B cell (primary cell): ENCODE results near the gene TSC2. TPM values are rescaled to one million over a fixed set of nuclear protein-coding genes. Genes with fewer than 3 reads are reported as not detected.

Experiments
- ATAC-seq: fragments of 200-7000 bp; cut with Tn5 transposase; one replicate; pipeline ENCODE4 v1.10.0; 2021; ENCODE audit warnings: low read depth, mild to moderate bottlenecking, moderate number of reproducible peaks, moderate library complexity
- CTCF ChIA-PET: fragments of 350-600 bp; sonication (Branson Sonifier 250); formaldehyde crosslinking; loops from one replicate; lab custom pipeline; 2021; ENCODE audit warnings: antibody characterized with exemption, inconsistent platforms; lab: Charles Lee
- POLR2A ChIA-PET: fragments of 350-600 bp; sonication (Branson Sonifier 250); formaldehyde crosslinking; loops from one replicate; lab custom pipeline; 2021; ENCODE audit warnings: antibody characterized with exemption; lab: Charles Lee
- DNase-seq: peaks from one replicate; pipeline ENCODE4 v3.0.0; 2013
- H2AFZ ChIP-seq: 2 replicates; pipeline ENCODE4 v1.6.1; 2012; ENCODE audit warnings: mild to moderate bottlenecking, low read depth, low read length; ENCODE audit not compliant: insufficient read depth, poor library complexity, severe bottlenecking
- H3K27ac ChIP-seq, 2 donors: 1 replicate in 1 of 2; 2 replicates in 1 of 2; pipeline ENCODE4 v1.5.1; 2012 to 2013; ENCODE audit warnings: low read length in 2 of 2, mild to moderate bottlenecking in 2 of 2, moderate library complexity in 1 of 2
- H3K27me3 ChIP-seq, 4 experiments: fragments of 200-600 bp in 1 of 4; sonication (generic) in 1 of 4; replicated peaks in 1 of 4; 1 replicate in 2 of 4; 2 replicates in 2 of 4; pipeline versions ENCODE4 v1.6.1 to v1.7.0; 2013 to 2016; ENCODE audit warnings: low read length in 3 of 4, mild to moderate bottlenecking in 2 of 4, mixed read lengths in 1 of 4, moderate library complexity in 1 of 4; ENCODE audit not compliant: insufficient read depth in 4 of 4, control insufficient read depth in 3 of 4; ENCODE audit errors: control extremely low read depth in 1 of 4
- H3K36me3 ChIP-seq, 2 experiments: replicated peaks in 1 of 2; 1 replicate in 1 of 2; 2 replicates in 1 of 2; pipeline versions ENCODE4 v1.6.1 to v1.7.1; 2013; ENCODE audit warnings: low read length in 1 of 2; ENCODE audit not compliant: insufficient read depth in 2 of 2, control insufficient read depth in 1 of 2; ENCODE audit errors: control extremely low read depth in 1 of 2, extremely low read depth in 1 of 2
- H3K4me1 ChIP-seq, 2 donors: fragments of 200-600 bp in 1 of 2; sonication (generic) in 1 of 2; 1 replicate in 1 of 2; 2 replicates in 1 of 2; pipeline versions ENCODE4 v1.5.1 to v1.6.1; 2013 to 2017; ENCODE audit warnings: low read length in 2 of 2; ENCODE audit not compliant: control insufficient read depth in 2 of 2, insufficient read depth in 2 of 2
- H3K4me2 ChIP-seq: replicated peaks from 2 replicates; pipeline ENCODE3; 2012; ENCODE audit warnings: mild to moderate bottlenecking, low read depth, low read length; ENCODE audit not compliant: poor library complexity, severe bottlenecking
- H3K4me3 ChIP-seq, 5 experiments: fragments of 200-600 bp in 1 of 5; sonication (generic) in 1 of 5; 1 replicate in 3 of 5; 2 replicates in 2 of 5; pipeline versions ENCODE4 v1.5.1 to v1.7.0; 2011 to 2016; ENCODE audit warnings: low read length in 4 of 5, mild to moderate bottlenecking in 4 of 5, low read depth in 2 of 5, control low read depth in 1 of 5, moderate library complexity in 1 of 5; ENCODE audit not compliant: insufficient read depth in 1 of 5; ENCODE audit errors: control extremely low read depth in 1 of 5, extremely low read depth in 1 of 5
- H3K79me2 ChIP-seq: fragments of 200-600 bp; sonication (generic); one replicate; pipeline ENCODE4 v1.6.0; 2016; ENCODE audit warnings: low read length; ENCODE audit not compliant: control insufficient read depth, insufficient read depth
- H3K9ac ChIP-seq: fragments of 200-600 bp; sonication (generic); 2 replicates; pipeline ENCODE4 v1.6.1; 2017; ENCODE audit warnings: mild to moderate bottlenecking, low read length, moderate library complexity
- H3K9me3 ChIP-seq, 3 donors: one replicate each; pipeline versions ENCODE4 v1.6.1 to v1.7.1; 2013; ENCODE audit warnings: low read length in 2 of 3; ENCODE audit not compliant: control insufficient read depth in 2 of 3, insufficient read depth in 1 of 3; ENCODE audit errors: control extremely low read depth in 1 of 3
- H4K20me1 ChIP-seq: 2 replicates; pipeline ENCODE4 v1.6.0; 2012; ENCODE audit warnings: mild to moderate bottlenecking, low read length; ENCODE audit not compliant: insufficient read depth, control insufficient read depth, poor library complexity, severe bottlenecking
- H3K27ac Mint-ChIP-seq: one replicate; pipeline ENCODE4 v1.8.0; 2021; ENCODE audit warnings: mixed read lengths
- H3K27me3 Mint-ChIP-seq: one replicate; pipeline ENCODE4 v1.8.0; 2021; ENCODE audit warnings: mixed read lengths
- H3K4me1 Mint-ChIP-seq: one replicate; pipeline ENCODE4 v1.8.0; 2021; ENCODE audit warnings: mixed read lengths
- H3K4me3 Mint-ChIP-seq: one replicate; pipeline ENCODE4 v1.8.0; 2021; ENCODE audit warnings: mixed read lengths
- H3K9me3 Mint-ChIP-seq: one replicate; pipeline ENCODE4 v1.8.0; 2022; ENCODE audit warnings: mixed read lengths; ENCODE audit not compliant: insufficient read depth
- EZH2 ChIP-seq: IDR thresholded peaks from 2 replicates; pipeline ENCODE4 v1.6.1; 2012; ENCODE audit warnings: borderline replicate concordance, low read depth, mild to moderate bottlenecking, moderate library complexity, low read length; ENCODE audit not compliant: insufficient read depth, poor library complexity, severe bottlenecking
- WGBS: methylation state at CpG from one replicate; pipeline ENCODE4 v1.1.5; 2013; ENCODE audit warnings: missing lambda C conversion rate; ENCODE audit not compliant: insufficient coverage; 5-methylcytosine and 5-hydroxymethylcytosine counted together
- intact Hi-C: fragments of 100-400 bp; cut with micrococcal nuclease; formaldehyde crosslinking; loops from one replicate; pipeline ENCODE4 v1.10.0; 2022
- polyA plus RNA-seq: library from polyadenylated mRNA; depleted of rRNA; stranded (reverse); fragments of >200 nt; gene quantifications from 2 replicates; pipeline ENCODE4 v1.2.3, GENCODE V29; 2012
- total RNA-seq, 2 donors: library from RNA; stranded (reverse); fragments of 120-200 nt in 1 of 2; gene quantifications; 1 replicate in 1 of 2; 2 replicates in 1 of 2; pipeline versions ENCODE4 v1.2.3 to v1.2.4, GENCODE V29; 2013 to 2022
- TF ChIP-seq, protein P1 (sequence below): fragments of 200-600 bp; IDR thresholded peaks from one replicate; pipeline ENCODE4 v1.8.0; 2022; ENCODE audit warnings: antibody characterized with exemption, mild to moderate bottlenecking

TSC2 gene
- total and polyA plus RNA-seq, 2 donors (not counting 1 experiment from before 2014, with no cell fraction given) = 128 to 194 TPM

DNA sequence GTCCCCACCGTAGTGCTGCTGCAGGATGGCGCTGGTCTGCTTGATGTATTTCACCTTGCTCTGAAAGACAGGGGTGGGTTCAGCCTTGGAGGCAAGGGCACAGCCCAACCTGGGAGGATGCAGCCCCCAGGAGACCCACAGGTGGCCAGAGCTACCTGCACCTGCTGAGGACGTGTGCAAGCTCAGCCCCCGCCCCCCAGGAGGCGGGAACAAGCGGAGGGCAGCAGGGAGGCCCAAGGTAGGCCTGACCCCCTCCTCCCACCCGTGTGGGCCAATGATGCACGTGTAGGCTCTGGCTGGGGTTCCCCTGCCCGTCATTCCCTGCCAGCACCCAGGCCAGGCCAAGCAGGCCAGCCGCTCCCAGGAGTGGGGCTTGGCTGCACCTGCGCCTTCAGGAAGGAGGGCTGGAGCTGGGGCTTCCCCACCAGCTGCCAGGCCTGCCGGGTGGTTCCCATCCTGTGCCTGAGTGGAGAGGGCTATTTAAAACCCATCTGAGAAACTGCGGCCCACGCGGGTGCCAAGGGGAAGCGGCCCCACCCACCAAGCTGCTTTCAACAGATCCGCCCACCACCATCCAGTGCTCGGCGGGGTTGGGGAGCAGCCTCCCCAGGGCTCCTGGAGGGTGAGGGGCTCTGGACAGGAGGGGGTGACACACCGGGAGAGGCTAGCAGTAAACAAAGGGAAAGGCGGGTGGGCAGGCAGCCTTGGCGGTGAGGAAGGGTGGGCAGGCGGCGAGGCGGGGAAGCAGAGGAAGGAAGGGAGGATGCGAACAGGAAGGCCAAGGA is 3.9 kb upstream of the TSC2 start:
- H3K79me2 ChIP-seq = peaks cover 25% of the 10 kb centered on the region
- Mint-ChIP-seq H3K4me1 (peaks cover 20% of the 10 kb centered on the region), H3K27ac (no peak overlapping the region), H3K9me3 (no peaks in the 10 kb centered on the region), H3K27me3 (no peaks in the 10 kb centered on the region), H3K4me3 (no peak overlapping the region)
- ATAC-seq (no peak), DNase-seq (no peak)
- ChIA-PET CTCF (interaction anchor here (0.6 kb wide), 1 partner anchor 97 kb away, joined by 3 read pairs; no protein-coding TSS in a partner anchor), POLR2A (no interaction called here)
- H3K4me3 ChIP-seq = no peak overlapping the region
- H4K20me1 ChIP-seq = no peaks in the 10 kb centered on the region
- H3K27me3 ChIP-seq = no peaks in the 10 kb centered on the region
- intact Hi-C loops = no loop called here
- H3K27ac ChIP-seq = no peak overlapping the region
- H3K36me3 ChIP-seq = no peaks in the 10 kb centered on the region
- peak overlapping the region; percentile 41 for H3K4me2 ChIP-seq
- H3K9me3 ChIP-seq = no peaks in the 10 kb centered on the region
- no peak overlapping the region for H2AFZ ChIP-seq
- H3K4me1 ChIP-seq = peaks cover 15 to 35% of the 10 kb centered on the region in 2 donors
- no peak overlapping the region for H3K9ac ChIP-seq
- WGBS = 59% methylated on average over 22 of the region's 26 CpGs
- TF ChIP-seq, protein P1, sequence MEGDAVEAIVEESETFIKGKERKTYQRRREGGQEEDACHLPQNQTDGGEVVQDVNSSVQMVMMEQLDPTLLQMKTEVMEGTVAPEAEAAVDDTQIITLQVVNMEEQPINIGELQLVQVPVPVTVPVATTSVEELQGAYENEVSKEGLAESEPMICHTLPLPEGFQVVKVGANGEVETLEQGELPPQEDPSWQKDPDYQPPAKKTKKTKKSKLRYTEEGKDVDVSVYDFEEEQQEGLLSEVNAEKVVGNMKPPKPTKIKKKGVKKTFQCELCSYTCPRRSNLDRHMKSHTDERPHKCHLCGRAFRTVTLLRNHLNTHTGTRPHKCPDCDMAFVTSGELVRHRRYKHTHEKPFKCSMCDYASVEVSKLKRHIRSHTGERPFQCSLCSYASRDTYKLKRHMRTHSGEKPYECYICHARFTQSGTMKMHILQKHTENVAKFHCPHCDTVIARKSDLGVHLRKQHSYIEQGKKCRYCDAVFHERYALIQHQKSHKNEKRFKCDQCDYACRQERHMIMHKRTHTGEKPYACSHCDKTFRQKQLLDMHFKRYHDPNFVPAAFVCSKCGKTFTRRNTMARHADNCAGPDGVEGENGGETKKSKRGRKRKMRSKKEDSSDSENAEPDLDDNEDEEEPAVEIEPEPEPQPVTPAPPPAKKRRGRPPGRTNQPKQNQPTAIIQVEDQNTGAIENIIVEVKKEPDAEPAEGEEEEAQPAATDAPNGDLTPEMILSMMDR = no peak
- no peak for TF ChIP-seq EZH2

DNA sequence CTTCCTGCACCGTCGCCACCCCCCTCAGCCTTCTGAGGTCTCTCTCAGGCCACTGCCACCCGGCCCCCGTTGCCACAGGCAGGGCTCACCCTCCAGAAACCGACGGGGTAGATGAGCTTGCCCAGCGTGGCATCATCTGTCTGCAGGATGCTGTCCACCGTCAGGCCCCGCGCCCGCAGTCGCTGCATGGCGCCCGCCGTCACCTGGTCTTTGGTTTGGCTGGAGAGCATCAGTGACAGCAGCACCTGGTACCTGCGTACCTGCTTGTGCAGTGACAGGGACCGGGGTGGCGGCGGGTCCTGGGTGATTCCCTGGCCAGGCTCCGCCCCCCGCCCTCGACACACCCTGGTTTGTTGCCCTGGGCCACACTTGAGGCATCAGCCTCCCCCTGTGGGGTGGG is 3.2 kb upstream of the TSC2 start:
- WGBS = 83% methylated on average over 22 of the region's 22 CpGs

More for the DNA sequence above, 3.2 kb upstream of the TSC2 start:
- POLR2A ChIA-PET = no interaction called here
- TF ChIP-seq EZH2 = no peak
- TF ChIP-seq, protein P1 = no peak
- H3K9me3 ChIP-seq = no peaks in the 10 kb centered on the region
- H3K4me1 ChIP-seq = peaks cover 17 to 35% of the 10 kb centered on the region in 2 donors
- no peak for ATAC-seq
- no peaks in the 10 kb centered on the region for H4K20me1 ChIP-seq
- Mint-ChIP-seq H3K4me1 (peaks cover 20% of the 10 kb centered on the region), H3K27ac (no peak overlapping the region), H3K4me3 (no peak overlapping the region), H3K27me3 (no peaks in the 10 kb centered on the region), H3K9me3 (no peaks in the 10 kb centered on the region)
- no peaks in the 10 kb centered on the region for H3K27me3 ChIP-seq
- DNase-seq = no peak
- intact Hi-C loops = no loop called here
- no peak overlapping the region for H2AFZ ChIP-seq
- CTCF ChIA-PET = no interaction called here
- H3K4me2 ChIP-seq = peak overlapping the region; percentile 41
- no peak overlapping the region for H3K9ac ChIP-seq
- peaks cover 32% of the 10 kb centered on the region for H3K79me2 ChIP-seq
- no peaks in the 10 kb centered on the region for H3K36me3 ChIP-seq
- no peak overlapping the region for H3K27ac ChIP-seq
- no peak overlapping the region for H3K4me3 ChIP-seq
